Trophoblast cell (in vitro differentiated cells and primary cell): ENCODE data around the gene TNFRSF12A.
"Not testable (repeated sequence)": the region's sequence is repeated elsewhere in the genome, so short reads cannot be mapped to it uniquely, and the experiment has no call there.

Source experiments
- DNase-seq, 2 donors: peaks; one replicate each; pipeline ENCODE4 v3.0.0-alpha.2; 2016
- H2AFZ ChIP-seq: 2 replicates; pipeline ENCODE4 v1.6.1; 2013; ENCODE audit warnings: low read length, moderate library complexity, mild to moderate bottlenecking; ENCODE audit not compliant: insufficient read depth, poor library complexity
- H2AK5ac ChIP-seq: 2 replicates; pipeline ENCODE4 v1.6.1; 2013; ENCODE audit warnings: mild to moderate bottlenecking, low read length
- H2BK120ac ChIP-seq: 2 replicates; pipeline ENCODE4 v1.6.1; 2013; ENCODE audit warnings: low read length, mild to moderate bottlenecking, moderate library complexity; ENCODE audit not compliant: insufficient read depth, poor library complexity
- H2BK12ac ChIP-seq: 2 replicates; pipeline ENCODE4 v1.6.1; 2013; ENCODE audit warnings: mild to moderate bottlenecking, low read length, moderate library complexity
- H2BK5ac ChIP-seq: 2 replicates; pipeline ENCODE4 v1.6.1; 2013; ENCODE audit warnings: low read length, low read depth, moderate library complexity, mild to moderate bottlenecking; ENCODE audit not compliant: poor library complexity
- H3K14ac ChIP-seq: 2 replicates; pipeline ENCODE4 v1.6.1; 2013; ENCODE audit warnings: mild to moderate bottlenecking, low read length
- H3K18ac ChIP-seq: 2 replicates; pipeline ENCODE4 v1.6.1; 2013; ENCODE audit warnings: mild to moderate bottlenecking, low read length
- H3K23ac ChIP-seq: 2 replicates; pipeline ENCODE4 v1.6.1; 2013; ENCODE audit warnings: low read length
- H3K27ac ChIP-seq: 2 replicates; pipeline ENCODE4 v1.5.1; 2013; ENCODE audit warnings: low read depth, mild to moderate bottlenecking, inconsistent platforms, low read length, moderate library complexity
- H3K27me3 ChIP-seq: 2 replicates; pipeline ENCODE4 v1.6.1; 2013; ENCODE audit warnings: inconsistent platforms, mild to moderate bottlenecking, low read length, moderate library complexity; ENCODE audit not compliant: insufficient read depth
- H3K36me3 ChIP-seq, 2 experiments: 1 replicate in 1 of 2; 2 replicates in 1 of 2; pipeline ENCODE4 v1.6.1; 2013; ENCODE audit warnings: low read length in 2 of 2, mild to moderate bottlenecking in 2 of 2, moderate library complexity in 1 of 2; ENCODE audit not compliant: insufficient read depth in 2 of 2, control insufficient read depth in 1 of 2
- H3K4ac ChIP-seq: 2 replicates; pipeline ENCODE4 v1.6.1; 2013; ENCODE audit warnings: low read depth, mild to moderate bottlenecking, low read length, moderate library complexity
- H3K4me1 ChIP-seq, 2 experiments: 1 replicate in 1 of 2; 2 replicates in 1 of 2; pipeline ENCODE4 v1.6.1; 2013; ENCODE audit warnings: low read length in 2 of 2, mild to moderate bottlenecking in 2 of 2, moderate library complexity in 1 of 2; ENCODE audit not compliant: insufficient read depth in 2 of 2, control insufficient read depth in 1 of 2
- H3K4me2 ChIP-seq: 2 replicates; pipeline ENCODE4 v1.6.1; 2013; ENCODE audit warnings: inconsistent platforms, mild to moderate bottlenecking, low read length, moderate library complexity
- H3K4me3 ChIP-seq: 2 replicates; pipeline ENCODE4 v1.5.1; 2013; ENCODE audit warnings: mild to moderate bottlenecking, low read depth, low read length, inconsistent platforms
- H3K79me1 ChIP-seq: one replicate; pipeline ENCODE4 v1.6.1; 2013; ENCODE audit warnings: low read length
- H3K79me2 ChIP-seq: 2 replicates; pipeline ENCODE4 v1.6.1; 2013; ENCODE audit warnings: low read length, mild to moderate bottlenecking; ENCODE audit not compliant: control insufficient read depth, insufficient read depth, poor library complexity
- H3K9ac ChIP-seq: 2 replicates; pipeline ENCODE4 v1.6.1; 2013; ENCODE audit warnings: mild to moderate bottlenecking, low read length
- H3K9me3 ChIP-seq: 2 replicates; pipeline ENCODE4 v1.6.1; 2013; ENCODE audit warnings: low read depth, mild to moderate bottlenecking, control low read depth, inconsistent platforms, low read length; ENCODE audit not compliant: insufficient read depth
- H4K12ac ChIP-seq: 2 replicates; pipeline ENCODE4 v1.6.1; 2013; ENCODE audit warnings: low read depth, mild to moderate bottlenecking, low read length, moderate library complexity
- H4K8ac ChIP-seq: 2 replicates; pipeline ENCODE4 v1.6.1; 2013; ENCODE audit warnings: low read depth, mild to moderate bottlenecking, low read length, moderate library complexity
- H4K91ac ChIP-seq: one replicate; pipeline ENCODE4 v1.6.1; 2013; ENCODE audit warnings: low read depth, mild to moderate bottlenecking, low read length, moderate library complexity
- WGBS: extraction: QIAGEN DNeasy Blood & Tissue Kit; methylation state at CpG from one replicate; pipeline ENCODE4 v1.1.7; 2013; ENCODE audit warnings: missing lambda C conversion rate; ENCODE audit not compliant: insufficient read length, insufficient coverage; ENCODE audit errors: extremely low coverage; 5-methylcytosine and 5-hydroxymethylcytosine counted together

The TNFRSF12A gene

DNA sequence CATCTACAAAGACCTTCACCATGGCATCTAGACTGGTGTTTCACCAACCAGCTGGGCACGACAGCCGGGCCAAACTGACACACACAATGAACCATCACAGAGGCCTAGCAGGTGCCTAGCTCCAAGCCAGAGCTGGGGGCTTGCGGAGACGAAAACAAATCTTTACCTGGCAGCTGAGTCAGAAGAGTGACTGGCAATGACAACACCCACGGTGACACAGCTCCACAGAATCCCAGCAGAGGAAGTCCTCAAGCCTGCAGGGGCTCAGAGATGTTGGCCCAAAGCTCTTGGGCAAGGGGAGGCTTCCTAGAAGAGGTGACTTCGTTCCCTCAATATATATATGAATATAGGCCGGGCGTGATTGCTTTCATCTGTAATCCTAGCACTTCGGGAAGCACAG is 31.3 kb downstream of the TNFRSF12A start:
- Histone ChIP-seq H2BK12ac (no peak overlapping the region), H2AFZ (no peak overlapping the region), H3K79me1 (no peaks in the 10 kb centered on the region), H3K79me2 (no peaks in the 10 kb centered on the region), H3K36me3 (peaks cover 2 to 7% of the 10 kb centered on the region in 2 experiments), H3K4me2 (no peak overlapping the region), H2BK5ac (no peak overlapping the region), H3K4me1 (peaks cover 0 to 1% of the 10 kb centered on the region in 2 experiments), H4K91ac (no peak overlapping the region), H3K27me3 (peaks cover 16% of the 10 kb centered on the region), H4K12ac (no peak overlapping the region), H4K8ac (no peak overlapping the region), H3K14ac (no peak overlapping the region), H3K4me3 (no peak overlapping the region), H3K4ac (no peak overlapping the region), H3K9me3 (no peaks in the 10 kb centered on the region), H3K23ac (no peak overlapping the region), H2BK120ac (no peak overlapping the region), H3K9ac (no peak overlapping the region), H2AK5ac (no peak overlapping the region), H3K18ac (no peak overlapping the region), H3K27ac (no peak overlapping the region)
- no CpG with 5 or more reads among the region's 9 CpGs for WGBS
- no peak for DNase-seq

DNA sequence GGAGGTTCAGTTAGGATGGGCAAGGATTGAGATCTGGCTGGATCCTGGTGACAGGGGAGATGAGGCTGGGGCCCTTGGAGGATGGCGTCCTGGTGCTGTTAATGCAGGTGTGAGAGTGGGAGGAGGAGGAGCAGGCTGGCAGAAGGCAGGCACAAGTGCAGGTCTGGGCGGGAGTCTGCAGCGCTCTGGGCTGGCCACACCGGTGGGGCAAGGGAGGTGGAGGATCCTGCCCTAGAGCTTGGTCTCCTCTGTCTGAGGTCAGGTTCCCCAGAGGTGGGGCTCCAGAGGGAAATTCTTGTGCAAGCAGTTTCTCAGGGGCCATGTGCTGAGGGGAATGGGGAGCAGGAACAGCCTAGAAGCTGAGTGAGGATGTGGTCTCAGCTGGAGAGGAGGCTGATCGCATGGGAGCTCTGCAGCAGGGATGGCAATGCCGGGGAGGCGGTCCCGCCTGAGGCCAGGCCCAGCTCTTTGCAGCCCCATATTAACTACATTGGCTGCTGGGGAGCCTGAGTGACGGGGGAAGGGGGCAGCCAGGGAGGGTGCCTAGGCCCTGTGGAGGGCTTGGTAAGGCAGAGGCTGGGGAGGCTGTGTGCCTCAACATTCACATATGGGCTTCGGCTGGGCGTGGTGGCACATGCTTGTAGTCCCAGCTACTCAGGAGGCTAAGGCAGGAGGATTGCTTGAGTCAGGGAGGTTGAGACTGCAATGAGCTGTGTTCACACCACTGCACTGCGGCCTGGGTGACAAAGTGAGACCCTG is 32.6 kb downstream of the TNFRSF12A start:
- H3K4me1 ChIP-seq, H3K4me3 ChIP-seq, H3K36me3 ChIP-seq, H4K91ac ChIP-seq, H3K9me3 ChIP-seq, H3K18ac ChIP-seq, H4K8ac ChIP-seq, H2BK5ac ChIP-seq, DNase-seq, H2BK120ac ChIP-seq, H3K9ac ChIP-seq, H3K4me2 ChIP-seq, H3K79me2 ChIP-seq, H3K79me1 ChIP-seq, H3K4ac ChIP-seq, H3K27me3 ChIP-seq, H2AK5ac ChIP-seq, H2AFZ ChIP-seq, H3K27ac ChIP-seq, H3K14ac ChIP-seq, H2BK12ac ChIP-seq, H4K12ac ChIP-seq, H3K23ac ChIP-seq: not testable (repeated sequence)
- WGBS: no CpG with 5 or more reads among the region's 12 CpGs

DNA sequence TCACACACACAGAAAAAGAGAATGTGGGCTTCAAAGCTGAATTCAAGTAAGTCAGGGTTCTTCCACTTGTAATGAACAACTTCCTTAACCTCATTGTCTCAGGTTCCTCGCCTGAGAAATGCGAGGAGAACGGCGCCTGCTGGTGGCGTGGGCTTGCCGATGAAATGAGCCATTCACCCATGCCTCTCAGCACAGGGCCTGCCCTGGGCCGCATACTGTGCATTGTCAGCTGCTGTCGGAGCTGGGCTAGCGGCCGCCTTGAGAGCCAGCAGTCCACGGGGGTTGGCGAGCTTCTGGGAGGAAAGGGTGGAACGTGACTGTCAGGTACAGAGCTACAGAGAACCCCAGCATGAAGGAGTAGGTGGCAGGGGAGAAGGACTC is 33.2 kb downstream of the TNFRSF12A start:
- not testable (repeated sequence) for H3K27me3 ChIP-seq, H3K79me2 ChIP-seq, H3K9ac ChIP-seq, H2AK5ac ChIP-seq, H2BK12ac ChIP-seq, H3K4me3 ChIP-seq, H3K9me3 ChIP-seq, H4K91ac ChIP-seq, H4K8ac ChIP-seq, H3K27ac ChIP-seq, H3K23ac ChIP-seq, H3K4ac ChIP-seq, H4K12ac ChIP-seq, H3K79me1 ChIP-seq, H3K14ac ChIP-seq, H2BK120ac ChIP-seq, H3K4me2 ChIP-seq, H2BK5ac ChIP-seq, H3K4me1 ChIP-seq, H3K36me3 ChIP-seq, DNase-seq, H2AFZ ChIP-seq, H3K18ac ChIP-seq
- WGBS: no CpG with 5 or more reads among the region's 13 CpGs

DNA sequence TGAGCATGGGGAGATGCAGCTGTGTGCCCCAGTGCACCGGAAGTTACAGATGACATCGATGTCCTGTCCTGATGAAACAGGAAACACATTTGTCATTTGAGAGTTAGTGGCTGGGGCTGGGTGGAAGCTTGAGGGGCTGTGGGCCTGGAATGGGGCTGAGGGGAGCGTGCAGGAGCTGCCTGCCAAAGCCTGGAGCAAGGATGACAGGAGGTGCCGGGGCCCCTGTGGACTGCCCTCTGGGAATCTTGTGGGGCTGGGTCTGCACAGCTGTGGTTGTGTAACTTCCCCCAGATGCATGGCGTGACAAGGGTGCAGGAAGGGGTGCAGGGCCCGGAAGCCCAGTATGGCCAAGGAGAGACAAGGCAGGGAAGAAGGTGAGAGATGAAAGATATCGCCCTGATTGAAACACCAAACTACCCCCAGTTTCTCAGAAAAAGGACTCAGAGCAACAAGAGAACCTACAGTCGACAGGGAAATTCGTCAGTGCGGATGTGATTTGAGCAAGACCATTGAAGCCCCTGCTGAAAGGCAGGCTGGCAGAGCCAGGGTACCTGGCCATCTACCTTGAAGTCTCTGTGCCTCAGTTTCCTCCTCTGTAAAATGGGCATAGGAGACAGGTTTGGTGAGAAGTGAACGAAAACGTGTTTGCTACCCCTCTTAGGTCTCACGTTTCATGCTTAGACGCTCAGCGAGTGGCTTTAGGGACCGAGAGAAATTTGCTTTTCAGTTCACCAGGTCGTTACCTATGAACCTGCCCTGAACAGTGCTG is 35.0 kb downstream of the TNFRSF12A start:
- Histone ChIP-seq H3K9me3 (no peaks in the 10 kb centered on the region), H2BK120ac (no peak overlapping the region), H2AK5ac (no peak overlapping the region), H3K4me1 (peaks cover 10 to 11% of the 10 kb centered on the region in 2 experiments), H3K27me3 (no peaks in the 10 kb centered on the region), H3K79me2 (peaks cover 5% of the 10 kb centered on the region), H3K4me3 (no peak overlapping the region), H4K8ac (no peak overlapping the region), H3K36me3 (peaks cover 2 to 7% of the 10 kb centered on the region in 2 experiments), H3K18ac (no peak overlapping the region), H3K4ac (no peak overlapping the region), H3K4me2 (no peak overlapping the region), H2BK12ac (no peak overlapping the region), H2BK5ac (no peak overlapping the region), H3K9ac (no peak overlapping the region), H4K12ac (no peak overlapping the region), H3K23ac (no peak overlapping the region), H4K91ac (no peak overlapping the region), H3K27ac (no peak overlapping the region), H3K79me1 (peaks cover 10% of the 10 kb centered on the region), H3K14ac (no peak overlapping the region), H2AFZ (no peak overlapping the region)
- no CpG with 5 or more reads among the region's 17 CpGs for WGBS
- DNase-seq: no peak
